GM21381 (cell line): ENCODE measurements around the gene CDH9.
"Not testable (repeated sequence)": the region's sequence is repeated elsewhere in the genome, so short reads cannot be mapped to it uniquely, and the experiment has no call there.

Source experiments
- ATAC-seq: cut with Tn5 transposase; IDR thresholded peaks from one replicate; pipeline ENCODE4 v1.9.1; 2021; ENCODE audit warnings: mild to moderate bottlenecking, moderate library complexity; ENCODE audit not compliant: unreplicated experiment

Gene CDH9

DNA sequence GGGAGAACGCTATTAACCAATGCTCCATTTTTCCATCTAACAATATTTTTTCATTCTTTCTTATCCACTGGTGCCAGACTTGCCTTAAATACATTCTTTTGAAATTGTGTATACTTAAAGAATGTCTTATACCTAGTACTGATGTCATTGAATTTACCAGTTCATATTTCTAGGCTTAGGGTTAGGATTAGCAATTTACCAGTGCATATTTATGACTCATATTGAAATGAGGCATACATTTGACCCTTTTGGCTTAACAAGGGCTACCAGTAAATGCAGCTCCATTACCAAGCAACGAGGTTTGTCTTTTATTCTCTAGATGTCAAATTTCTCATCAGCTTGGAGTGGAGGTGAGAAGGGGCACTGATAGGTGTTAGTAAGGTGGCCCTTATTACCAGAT is 89.5 kb downstream of the CDH9 start:
- ATAC-seq: no peak

DNA sequence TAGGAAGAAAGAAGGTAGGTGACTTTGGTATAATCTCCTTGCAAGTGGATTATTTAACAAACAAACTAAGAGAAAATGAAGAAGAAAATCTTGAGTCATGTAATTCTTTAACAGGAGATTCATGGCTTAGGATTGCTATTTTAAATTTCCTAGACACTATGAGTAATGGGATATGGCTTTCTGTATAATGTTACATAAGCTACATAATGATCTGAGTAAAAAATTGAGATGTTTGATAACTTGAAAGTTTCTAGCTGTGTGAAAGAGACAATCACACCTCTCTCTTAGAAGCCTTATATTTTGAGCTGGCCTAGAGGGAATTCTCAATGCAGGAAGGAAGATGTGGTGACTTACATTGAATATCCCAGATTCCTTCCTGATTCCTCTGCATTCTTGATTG is 92.5 kb downstream of the CDH9 start:
- ATAC-seq: no peak

DNA sequence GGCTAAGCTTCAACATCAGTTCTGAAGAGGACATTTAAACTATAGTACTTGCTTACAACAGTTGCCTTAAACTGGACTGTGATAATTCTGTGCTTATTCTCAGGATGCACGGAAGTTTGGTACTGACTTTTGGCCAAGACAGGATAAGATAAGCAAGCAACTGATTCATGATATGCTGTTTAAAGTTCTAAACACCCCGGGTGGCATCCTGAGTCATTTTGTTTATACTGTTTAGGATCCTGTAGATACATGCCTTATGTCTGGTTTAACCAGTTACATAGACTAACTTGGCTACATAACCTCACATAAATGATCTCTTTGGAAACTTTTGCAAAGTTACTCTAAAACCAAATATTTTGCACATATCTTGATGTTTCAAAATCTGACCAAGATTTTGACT is 95.9 kb downstream of the CDH9 start:
- no peak for ATAC-seq

DNA sequence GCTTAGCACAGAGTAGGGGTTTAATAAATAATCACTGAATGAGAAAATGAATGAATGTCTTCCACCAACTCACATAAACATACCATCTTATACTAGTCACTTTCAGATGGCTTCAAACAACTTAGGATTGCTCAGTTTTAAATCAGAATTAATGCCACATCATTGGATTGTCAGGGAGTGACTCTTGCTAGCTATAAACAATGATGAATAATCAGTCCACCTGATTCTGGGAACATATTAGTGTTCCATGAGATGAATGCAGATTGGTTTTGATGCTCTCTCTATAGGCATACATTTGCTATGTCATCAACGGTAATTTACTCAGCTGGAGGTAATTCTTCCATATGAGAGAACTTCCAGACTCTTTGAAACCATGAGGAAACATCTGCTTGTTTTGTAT is 97.4 kb downstream of the CDH9 start:
- ATAC-seq: no peak

DNA sequence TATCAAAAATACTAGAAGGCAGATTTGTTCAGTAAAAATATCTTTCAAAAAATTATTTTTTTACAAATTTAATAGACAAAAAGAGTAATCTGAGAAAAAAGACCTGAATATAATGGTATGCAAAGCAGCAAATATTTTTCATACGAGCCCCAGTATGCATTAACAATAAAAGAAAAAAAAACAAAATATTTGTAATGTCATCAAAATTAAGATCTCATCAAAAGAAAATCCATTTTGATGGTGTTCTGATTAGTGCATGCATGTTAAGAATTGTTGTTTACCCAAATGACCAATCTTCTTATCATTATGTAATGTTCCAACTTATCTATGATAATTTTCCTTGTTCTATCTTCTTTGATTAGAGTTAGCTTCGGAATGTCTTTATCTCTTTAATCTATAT is 106.1 kb downstream of the CDH9 start:
- ATAC-seq: no peak

DNA sequence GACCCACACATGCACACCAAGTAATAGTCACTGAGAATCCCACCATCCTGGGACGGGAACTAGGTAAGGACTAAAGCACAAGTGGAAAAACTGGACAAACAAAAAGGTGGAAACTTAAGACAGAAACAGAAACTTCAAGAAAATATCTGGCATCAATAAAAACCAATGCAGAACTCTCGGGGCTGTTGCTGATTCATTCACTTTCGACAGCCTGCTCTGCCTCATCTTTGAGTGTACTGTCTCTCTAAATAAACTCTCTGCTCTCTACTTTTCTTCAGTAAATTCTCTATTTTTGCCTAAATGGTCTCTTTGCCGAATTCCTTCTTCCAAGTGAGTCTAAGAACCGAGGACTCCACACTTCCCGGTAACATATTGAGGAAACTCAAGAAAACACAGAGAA is 116.9 kb downstream of the CDH9 start:
- ATAC-seq: no peak

DNA sequence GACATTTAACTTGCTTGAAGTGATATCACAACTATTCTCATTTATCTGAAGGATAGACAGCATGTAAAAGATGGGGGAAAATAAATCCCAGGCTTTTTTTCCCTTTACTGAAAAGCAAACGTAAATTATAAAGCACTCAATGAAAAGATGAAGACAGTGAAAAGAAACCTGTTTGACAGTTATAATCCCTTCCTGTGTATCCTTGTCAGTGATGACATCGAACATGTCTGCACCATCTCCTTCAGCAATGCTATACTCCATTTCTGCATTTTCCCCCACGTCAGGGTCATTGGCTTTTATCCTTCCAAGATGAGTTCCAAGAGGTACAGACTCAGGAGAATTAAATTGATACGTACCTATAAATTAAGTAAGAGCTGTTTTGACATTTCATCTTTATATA is 134.9 kb downstream of the CDH9 start:
- no peak for ATAC-seq

DNA sequence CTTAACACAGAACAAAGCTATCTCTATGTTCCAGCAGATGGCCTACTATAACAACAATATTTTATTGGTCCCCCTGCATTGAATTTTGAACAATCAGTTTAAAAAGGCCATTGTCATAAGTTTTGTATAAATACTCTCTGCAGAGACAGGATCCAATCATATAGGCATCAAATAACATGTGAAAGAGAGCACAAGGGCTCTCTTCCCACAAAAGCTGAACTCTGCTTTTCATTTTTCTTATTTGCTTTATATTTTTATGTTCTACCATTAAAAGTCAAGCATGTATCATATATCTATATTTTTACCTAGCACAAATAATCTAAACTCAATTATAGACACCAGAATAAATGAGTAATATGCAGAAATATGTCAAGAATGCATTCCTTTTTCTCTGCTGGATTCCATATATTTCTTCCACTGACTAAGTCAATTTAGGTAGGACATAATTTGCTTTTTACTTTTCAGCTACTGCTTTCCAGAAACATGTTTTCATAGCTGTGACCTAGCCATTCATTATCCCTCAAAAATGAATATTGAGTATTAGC is 143.6 kb downstream of the CDH9 start:
- ATAC-seq: no peak

- no peak for ATAC-seq
Measured at GRCh38 chr5:26893078-26893477, 145.3 kb downstream of the CDH9 start.

GRCh38 chr5:26889815-26890214 is 148.6 kb downstream of the CDH9 start:
- no peak for ATAC-seq

GRCh38 chr5:26884481-26884880 is 153.9 kb downstream of the CDH9 start:
- ATAC-seq: no peak

DNA sequence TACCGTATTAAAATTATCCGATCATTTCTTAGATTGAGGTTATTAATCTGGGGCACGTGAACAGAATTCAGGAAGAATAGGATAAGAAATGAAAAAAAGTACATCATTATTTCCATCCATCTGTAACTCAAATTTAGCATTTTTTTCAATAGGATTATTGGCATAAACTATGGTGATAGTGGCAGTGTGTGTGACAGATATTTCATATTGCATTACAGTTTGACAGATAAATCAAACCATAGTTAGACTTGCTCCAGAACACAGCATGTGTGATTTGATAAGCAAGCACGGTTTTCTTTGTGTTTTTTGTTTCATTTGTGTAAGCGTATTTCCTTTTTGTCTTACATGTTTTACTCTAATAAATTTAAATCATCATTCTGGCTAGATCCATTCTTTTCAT is 155.0 kb downstream of the CDH9 start:
- no peak for ATAC-seq

DNA sequence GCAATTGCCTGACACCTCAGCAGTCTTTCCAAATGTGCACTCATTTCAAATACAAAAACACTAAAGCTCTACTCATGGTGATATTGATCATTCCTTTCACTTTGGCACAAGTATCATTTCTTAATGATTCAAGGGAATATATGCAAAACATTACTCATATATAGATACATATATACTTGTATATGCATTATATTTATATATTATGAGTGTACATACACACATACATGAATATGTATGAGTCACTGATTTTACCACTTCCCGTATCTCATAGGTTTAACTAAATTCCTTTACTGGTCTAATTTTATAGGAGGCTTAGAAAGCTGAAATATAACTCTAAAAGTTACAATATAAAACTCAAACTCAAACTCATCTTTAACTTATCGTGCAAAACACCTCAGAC is 156.5 kb downstream of the CDH9 start:
- ATAC-seq: no peak

DNA sequence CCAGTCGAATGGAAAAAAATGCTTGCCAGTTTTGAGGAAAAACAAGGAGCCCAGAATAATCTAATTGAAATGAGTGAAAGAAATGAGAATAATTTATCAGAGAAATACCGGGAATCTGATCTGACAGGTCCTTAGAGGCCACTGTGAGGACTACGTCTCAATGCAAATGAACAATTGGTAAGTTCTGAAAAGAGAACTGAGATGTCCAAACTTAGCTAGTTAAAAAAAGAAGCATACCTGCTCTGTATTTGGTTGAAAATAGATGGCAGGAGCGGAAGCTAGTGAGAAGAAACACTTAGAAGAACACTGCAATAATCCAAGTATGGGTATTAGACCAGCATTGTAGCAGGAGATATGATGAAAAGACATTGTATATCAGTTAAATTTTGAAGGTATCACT is 161.2 kb downstream of the CDH9 start:
- ATAC-seq: no peak

GRCh38 chr5:26872337-26872736 is 166.0 kb downstream of the CDH9 start:
- no peak for ATAC-seq

- ATAC-seq: no peak
Measured at GRCh38 chr5:26869781-26870180, 168.6 kb downstream of the CDH9 start.

GRCh38 chr5:26868504-26868903 is 169.9 kb downstream of the CDH9 start:
- no peak for ATAC-seq

- no peak for ATAC-seq
Measured at GRCh38 chr5:26864061-26864460, 174.3 kb downstream of the CDH9 start.

- no peak for ATAC-seq
Measured at GRCh38 chr5:26856238-26856637, 182.1 kb downstream of the CDH9 start.

- ATAC-seq: not testable (repeated sequence)
Measured at GRCh38 chr5:26852450-26852849, 185.9 kb downstream of the CDH9 start.

DNA sequence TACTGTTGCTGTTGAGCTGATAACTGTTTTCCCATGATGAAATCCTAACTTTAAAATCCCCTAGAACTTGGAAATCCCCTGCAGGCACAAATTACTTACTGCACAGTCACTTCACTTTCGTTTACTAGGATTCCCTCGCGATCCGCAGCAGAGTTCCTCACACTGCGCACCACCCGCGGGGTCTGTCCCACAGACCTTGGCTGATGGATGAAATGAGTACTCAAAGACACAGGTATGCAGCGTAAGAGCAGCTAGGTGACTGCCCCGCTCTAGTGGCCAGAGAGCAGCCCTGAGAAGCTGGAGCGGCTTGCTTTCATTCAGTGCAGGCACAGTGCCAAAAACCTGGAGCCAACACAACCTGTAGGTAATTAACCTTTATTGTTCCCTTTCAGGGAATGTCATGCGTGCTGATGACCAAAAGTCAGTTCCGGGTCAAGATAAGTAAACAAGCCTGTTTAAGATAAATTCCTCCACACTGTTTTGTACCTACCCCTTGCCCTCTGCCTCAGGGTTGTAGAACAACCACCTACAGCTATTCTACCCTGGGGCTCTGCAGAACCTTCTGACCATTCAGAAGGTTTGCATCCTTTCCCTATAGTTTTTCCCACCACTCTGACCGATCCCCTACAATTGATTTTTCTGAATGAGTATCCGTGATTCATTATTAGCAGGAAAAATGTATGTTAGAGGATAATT is 191.2 kb downstream of the CDH9 start:
- no peak for ATAC-seq

- no peak for ATAC-seq
Measured at GRCh38 chr5:26843677-26844076, 194.7 kb downstream of the CDH9 start.

GRCh38 chr5:26833596-26833995 is 204.8 kb downstream of the CDH9 start:
- ATAC-seq: no peak
